HCT116 (cell line): Measurements from ENCODE around the gene ALAD. TPM values are rescaled to one million over a fixed set of nuclear protein-coding genes. Genes with fewer than 3 reads are reported as not detected.

ENCODE experiments used
- ATAC-seq: fragments of 200-7000 bp; cut with Tn5 transposase; 2 replicates; pipeline ENCODE4 v1.9.1; 2020; ENCODE audit warnings: mild to moderate bottlenecking, moderate library complexity
- BruUV-seq: library from RNA; stranded (reverse); fragments of 400-500 nt; replicated peaks from 2 replicates; lab custom pipeline; 2021; lab: Mats Ljungman, UMichigan
- CTCF ChIA-PET: fragments of 300-600 bp; sonication (Branson Sonifier 250); formaldehyde crosslinking; loops from one replicate; lab custom pipeline; 2021; ENCODE audit warnings: antibody characterized with exemption; lab: Charles Lee
- POLR2A ChIA-PET: fragments of 300-600, 350-600 bp; sonication (Branson Sonifier 250); formaldehyde crosslinking; loops from one replicate; lab custom pipeline; 2021; ENCODE audit warnings: antibody characterized with exemption; lab: Charles Lee
- RAD21 ChIA-PET, 2 experiments: fragments of 300-600 bp; sonication (Branson Sonifier 250); formaldehyde crosslinking; loops; one replicate each; lab custom pipeline; 2023; ENCODE audit warnings: low total read pairs in 2 of 2; ENCODE audit not compliant: uncharacterized antibody in 2 of 2, unreplicated experiment in 2 of 2, low non-redundant PET in 1 of 2; lab: Charles Lee
- DNase-seq: peaks from one replicate; pipeline ENCODE4 v3.0.0-alpha.2; 2010; ENCODE audit warnings: low read depth, low spot score
- H2AFZ ChIP-seq: fragments of 200-600 bp; shearing (Covaris generic), sonication (generic); 2 replicates; pipeline ENCODE4 v1.6.1; 2017; ENCODE audit warnings: low read depth, mixed run types, mixed read lengths, antibody characterized with exemption, low read length; ENCODE audit not compliant: poor library complexity, severe bottlenecking
- H3K27ac ChIP-seq: 2 replicates; pipeline ENCODE4 v1.5.1; 2012; ENCODE audit warnings: low read depth, low read length
- H3K27me3 ChIP-seq: fragments of 200-600 bp; sonication (generic); 2 replicates; pipeline ENCODE4 v1.6.1; 2016; ENCODE audit warnings: mixed run types, low read length, mixed read lengths; ENCODE audit not compliant: insufficient read depth
- H3K36me3 ChIP-seq, 2 experiments: fragments of 200-500 bp in 1 of 2; fragments of 200-600 bp in 1 of 2; sonication (Bioruptor generic) in 1 of 2; sonication (generic) in 1 of 2; 2 replicates each; pipeline versions ENCODE4 v1.5.1 to v1.6.1; 2014 to 2016; ENCODE audit warnings: low read length in 2 of 2, inconsistent platforms in 1 of 2, mixed read lengths in 1 of 2, mixed run types in 1 of 2; ENCODE audit not compliant: insufficient read depth in 2 of 2, control insufficient read depth in 1 of 2
- H3K4me1 ChIP-seq, 2 experiments: fragments of 200-600 bp in 1 of 2; sonication (generic) in 1 of 2; 2 replicates each; pipeline versions ENCODE4 v1.5.1 to v1.6.1; 2012 to 2017; ENCODE audit warnings: low read length in 2 of 2, inconsistent platforms in 1 of 2, mild to moderate bottlenecking in 1 of 2, mixed read lengths in 1 of 2, mixed run types in 1 of 2, moderate library complexity in 1 of 2; ENCODE audit not compliant: insufficient read depth in 2 of 2, control insufficient read depth in 1 of 2
- H3K4me2 ChIP-seq: fragments of 200-600 bp; sonication (generic); 2 replicates; pipeline ENCODE4 v1.6.1; 2017; ENCODE audit warnings: mixed run types, low read length, mixed read lengths
- H3K4me3 ChIP-seq, 2 experiments: fragments of 200-600 bp in 1 of 2; sonication (generic) in 1 of 2; replicated peaks in 1 of 2; 2 replicates each; pipeline ENCODE4 v1.5.1; 2011 to 2016; ENCODE audit warnings: low read length in 2 of 2, control low read depth in 1 of 2, low read depth in 1 of 2, mild to moderate bottlenecking in 1 of 2, mixed read lengths in 1 of 2, mixed run types in 1 of 2
- H3K79me2 ChIP-seq: fragments of 200-600 bp; sonication (generic); 2 replicates; pipeline ENCODE4 v1.6.1; 2017; ENCODE audit warnings: mild to moderate bottlenecking, mixed run types, low read length, moderate library complexity, mixed read lengths; ENCODE audit not compliant: insufficient read depth
- H3K9ac ChIP-seq: fragments of 200-600 bp; sonication (generic); 2 replicates; pipeline ENCODE4 v1.6.1; 2016; ENCODE audit warnings: low read length, mixed read lengths
- H3K9me2 ChIP-seq: fragments of 200-600 bp; sonication (generic), shearing (Covaris generic); 2 replicates; pipeline ENCODE4 v1.6.1; 2017; ENCODE audit warnings: mixed run types, mild to moderate bottlenecking, moderate library complexity; ENCODE audit not compliant: insufficient read depth
- H3K9me3 ChIP-seq, 2 experiments: fragments of 200-500 bp in 1 of 2; fragments of 200-600 bp in 1 of 2; sonication (Bioruptor generic) in 1 of 2; sonication (generic) in 1 of 2; 2 replicates each; pipeline ENCODE4 v1.6.1; 2014 to 2017; ENCODE audit warnings: low read length in 2 of 2, mixed read lengths in 2 of 2, inconsistent platforms in 1 of 2, low read depth in 1 of 2, mild to moderate bottlenecking in 1 of 2, mixed run types in 1 of 2, moderate library complexity in 1 of 2; ENCODE audit not compliant: control insufficient read depth in 1 of 2, insufficient read depth in 1 of 2
- H4K20me1 ChIP-seq: fragments of 200-600 bp; sonication (generic), shearing (Covaris generic); 2 replicates; pipeline ENCODE4 v1.6.1; 2017; ENCODE audit warnings: mixed run types, mild to moderate bottlenecking, moderate library complexity; ENCODE audit not compliant: insufficient read depth
- POLR2A ChIP-seq: IDR thresholded peaks from 2 replicates; pipeline ENCODE4 v1.7.0; 2011; ENCODE audit warnings: borderline replicate concordance; ENCODE audit not compliant: insufficient read depth, insufficient read length; ENCODE audit errors: extremely low read depth
- SRF ChIP-seq: IDR thresholded peaks from 2 replicates; pipeline ENCODE4 v1.6.1; 2012; ENCODE audit warnings: low read depth
- YY1 ChIP-seq: IDR thresholded peaks from 2 replicates; pipeline ENCODE4 v1.6.1; 2011; ENCODE audit warnings: low read length, low read depth, moderate library complexity, mild to moderate bottlenecking; ENCODE audit not compliant: insufficient replicate concordance; ENCODE audit errors: extremely low read depth
- ZNF274 ChIP-seq: fragments of 200-500 bp; sonication (Bioruptor generic); IDR thresholded peaks from 2 replicates; pipeline ENCODE4 v1.6.1; 2014; ENCODE audit warnings: mild to moderate bottlenecking, low read depth, low read length, inconsistent platforms
- intact Hi-C: fragments of 100-400 bp; cut with micrococcal nuclease; formaldehyde crosslinking; loops from 2 replicates; pipeline ENCODE4 v1.10.0; 2022
- total RNA-seq: library from RNA; stranded (reverse); gene quantifications from one replicate; pipeline ENCODE4 v1.2.1, GENCODE V29; 2021; ENCODE audit not compliant: unreplicated experiment
- TF ChIP-seq, protein P1 (sequence below): IDR thresholded peaks from 2 replicates; pipeline ENCODE4 v1.6.1; 2012; ENCODE audit warnings: low read depth

ALAD gene
- total RNA-seq, 1 experiment from 2014 or later = 14.0 TPM

DNA sequence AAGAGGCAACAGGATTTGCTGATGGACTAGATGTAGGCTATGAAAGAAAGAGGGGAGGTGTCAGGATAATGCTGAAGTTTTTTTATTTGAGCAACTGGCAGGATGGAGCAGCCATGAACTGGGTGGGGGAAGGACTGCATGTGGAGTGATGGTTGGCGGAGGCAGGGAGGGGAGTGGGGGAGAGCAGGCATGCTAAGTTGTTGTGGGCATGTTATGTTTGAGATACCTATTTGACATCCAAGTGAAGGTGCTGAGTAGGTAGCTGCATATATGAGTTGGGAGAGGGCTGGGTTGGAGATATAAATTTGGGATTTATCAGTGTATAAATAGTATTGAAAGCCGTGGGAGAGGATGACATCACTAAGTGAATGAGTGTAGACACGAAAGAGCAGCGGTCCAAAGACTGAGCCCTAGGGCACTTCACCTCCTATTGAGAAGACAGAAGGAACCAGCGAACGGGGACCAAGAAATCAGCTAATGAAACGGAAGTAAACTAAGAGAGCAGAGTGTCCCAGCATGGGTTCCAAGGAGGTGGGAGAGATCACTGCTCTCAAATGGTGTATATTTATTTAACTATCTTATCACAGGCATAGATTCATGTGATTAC, 44.3 kb downstream of the ALAD start:
- H3K36me3 ChIP-seq = peaks cover 4% of the 10 kb centered on the region in 2 experiments; a peak in 1 of 4 replicates
- no peak overlapping the region for H2AFZ ChIP-seq
- TF ChIP-seq POLR2A (no peak), SRF (no peak), YY1 (no peak), ZNF274 (no peak)
- TF ChIP-seq, protein P1, sequence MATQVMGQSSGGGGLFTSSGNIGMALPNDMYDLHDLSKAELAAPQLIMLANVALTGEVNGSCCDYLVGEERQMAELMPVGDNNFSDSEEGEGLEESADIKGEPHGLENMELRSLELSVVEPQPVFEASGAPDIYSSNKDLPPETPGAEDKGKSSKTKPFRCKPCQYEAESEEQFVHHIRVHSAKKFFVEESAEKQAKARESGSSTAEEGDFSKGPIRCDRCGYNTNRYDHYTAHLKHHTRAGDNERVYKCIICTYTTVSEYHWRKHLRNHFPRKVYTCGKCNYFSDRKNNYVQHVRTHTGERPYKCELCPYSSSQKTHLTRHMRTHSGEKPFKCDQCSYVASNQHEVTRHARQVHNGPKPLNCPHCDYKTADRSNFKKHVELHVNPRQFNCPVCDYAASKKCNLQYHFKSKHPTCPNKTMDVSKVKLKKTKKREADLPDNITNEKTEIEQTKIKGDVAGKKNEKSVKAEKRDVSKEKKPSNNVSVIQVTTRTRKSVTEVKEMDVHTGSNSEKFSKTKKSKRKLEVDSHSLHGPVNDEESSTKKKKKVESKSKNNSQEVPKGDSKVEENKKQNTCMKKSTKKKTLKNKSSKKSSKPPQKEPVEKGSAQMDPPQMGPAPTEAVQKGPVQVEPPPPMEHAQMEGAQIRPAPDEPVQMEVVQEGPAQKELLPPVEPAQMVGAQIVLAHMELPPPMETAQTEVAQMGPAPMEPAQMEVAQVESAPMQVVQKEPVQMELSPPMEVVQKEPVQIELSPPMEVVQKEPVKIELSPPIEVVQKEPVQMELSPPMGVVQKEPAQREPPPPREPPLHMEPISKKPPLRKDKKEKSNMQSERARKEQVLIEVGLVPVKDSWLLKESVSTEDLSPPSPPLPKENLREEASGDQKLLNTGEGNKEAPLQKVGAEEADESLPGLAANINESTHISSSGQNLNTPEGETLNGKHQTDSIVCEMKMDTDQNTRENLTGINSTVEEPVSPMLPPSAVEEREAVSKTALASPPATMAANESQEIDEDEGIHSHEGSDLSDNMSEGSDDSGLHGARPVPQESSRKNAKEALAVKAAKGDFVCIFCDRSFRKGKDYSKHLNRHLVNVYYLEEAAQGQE = no peak
- TF ChIP-seq, all 23 proteins: peak for 0
- Histone ChIP-seq H3K27me3 (no peaks in the 10 kb centered on the region), H3K4me3 (no peak overlapping the region), H3K79me2 (peaks cover 5% of the 10 kb centered on the region; the same call in 1 of the 2 replicates), H3K4me1 (peaks cover 3 to 11% of the 10 kb centered on the region in 2 experiments; a peak in 3 of 4 replicates), H4K20me1 (no peaks in the 10 kb centered on the region), H3K4me2 (no peak overlapping the region), H3K27ac (no peak overlapping the region), H3K9me2 (no peaks in the 10 kb centered on the region), H3K9me3 (no peaks in the 10 kb centered on the region), H3K9ac (no peak overlapping the region)
- ATAC-seq (no peak), DNase-seq (no peak)
- ChIA-PET CTCF (no interaction called here), POLR2A (no interaction called here), RAD21 (no interaction called here)
- BruUV-seq = no TSS peak
- intact Hi-C loops = no loop called here
